IPS DF 19.7 (cell line): Measurements from ENCODE around the gene CSN3.
"Not testable (repeated sequence)": the region's sequence is repeated elsewhere in the genome, so short reads cannot be mapped to it uniquely, and the experiment has no call there.

Source experiments
- DNase-seq: peaks from one replicate; pipeline ENCODE4 v3.0.0-alpha.2; 2013; ENCODE audit warnings: low read depth, low spot score

The CSN3 gene

DNA sequence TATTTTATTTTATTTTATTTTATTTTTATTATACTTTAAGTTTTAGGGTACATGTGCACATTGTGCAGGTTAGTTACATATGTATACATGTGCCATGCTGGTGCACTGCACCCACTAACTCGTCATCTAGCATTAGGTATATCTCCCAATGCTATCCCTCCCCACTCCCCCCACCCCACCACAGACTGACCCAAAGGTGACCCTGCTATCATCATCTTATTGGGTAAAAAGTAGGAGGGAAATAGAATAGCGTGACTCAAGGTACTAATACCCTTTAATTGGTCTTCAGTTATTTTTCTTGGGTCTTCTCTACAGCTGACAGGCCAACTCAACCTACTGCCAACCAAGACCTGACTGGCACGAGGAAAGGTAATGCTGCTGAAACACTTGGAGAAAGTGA is at the start of gene CSN3:
Gene CSN3, plus strand, starts transcription at position 301 of the 400 bp plus-strand sequence. CDS start 2,223 bp downstream, outside the sequence.
- DNase-seq = not testable (repeated sequence)

DNA sequence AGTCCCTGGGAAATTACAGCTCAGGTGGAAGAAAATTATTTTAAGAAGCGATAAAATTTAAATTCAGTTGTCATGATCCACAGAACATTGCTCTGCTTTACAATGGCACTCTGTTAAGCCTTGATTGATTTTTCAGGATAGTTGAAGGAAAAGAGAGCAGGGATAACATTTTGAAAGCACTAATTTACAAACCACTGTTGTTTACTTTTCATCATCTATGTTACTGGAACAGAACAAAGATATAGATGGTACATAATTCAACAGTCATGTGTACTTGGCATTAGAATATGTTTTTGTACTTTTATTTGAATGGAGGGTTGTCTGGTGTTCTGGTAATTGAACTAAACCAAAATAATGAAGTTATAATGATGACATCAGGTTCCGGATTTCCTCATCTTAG is 49.5 kb upstream of the CSN3 start:
- DNase-seq = no peak

DNA sequence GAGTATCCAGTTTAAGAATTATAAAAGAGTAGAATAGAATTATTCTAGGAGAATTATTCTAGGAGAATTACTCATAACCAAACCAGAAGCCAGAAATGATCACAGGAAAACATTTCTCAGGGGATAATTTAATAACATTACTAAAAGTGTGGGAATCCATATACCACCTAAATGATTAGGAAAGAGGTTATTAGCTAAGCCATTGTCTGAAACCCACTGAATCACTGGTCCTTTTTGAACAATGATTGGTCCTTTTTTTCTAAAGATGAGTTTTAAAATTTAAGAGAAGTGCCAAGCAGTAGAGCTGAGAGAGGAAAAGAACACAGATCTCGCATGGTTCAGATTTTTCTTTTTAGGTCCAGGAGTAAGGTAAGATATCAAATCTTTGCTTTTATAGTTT is 47.0 kb upstream of the CSN3 start, which contains the start of gene ODAM:
Gene ODAM, plus strand, starts transcription at position 301 of the 400 bp plus-strand sequence. CDS start 819 bp downstream, outside the sequence.
- DNase-seq = no peak

DNA sequence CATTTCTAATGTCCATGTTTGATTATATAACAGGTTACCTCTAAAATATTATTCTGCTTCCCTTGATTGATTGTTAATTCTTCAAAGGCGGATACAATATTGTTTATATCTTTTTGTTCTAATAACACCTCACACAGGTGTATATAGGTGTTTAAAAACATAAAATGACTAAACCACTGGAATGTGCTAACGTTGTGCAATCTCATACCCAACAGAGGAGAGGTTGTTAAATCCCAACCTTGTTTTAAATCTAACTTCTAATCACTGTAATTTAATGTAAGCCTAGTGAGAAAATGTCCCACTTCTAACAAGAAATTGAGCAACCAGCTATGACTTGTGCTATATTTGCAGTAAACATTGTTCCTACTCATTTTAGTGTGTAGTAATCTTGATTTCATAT is 45.5 kb upstream of the CSN3 start:
- no peak for DNase-seq

- DNase-seq = no peak
Measured at GRCh38 chr4:70197842-70198241, 44.6 kb upstream of the CSN3 start.

DNA sequence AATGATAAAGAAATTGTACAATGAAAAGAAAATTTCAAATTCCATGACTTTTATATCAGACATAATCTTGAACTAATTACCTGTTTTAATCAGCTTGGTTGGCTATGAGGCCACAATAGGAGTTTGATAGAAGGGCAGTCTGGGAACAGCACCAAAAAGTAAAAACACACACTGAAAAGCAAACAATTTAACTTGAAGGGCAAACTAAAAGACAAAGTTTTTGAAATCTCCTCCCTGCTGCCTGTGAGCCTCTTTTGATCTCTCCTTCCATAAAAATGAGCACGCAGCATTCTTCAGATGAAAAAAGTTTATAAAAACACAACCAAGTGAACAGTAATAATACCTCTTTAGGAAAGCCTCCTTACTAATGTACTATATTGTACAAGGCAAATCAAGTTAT is 38.8 kb upstream of the CSN3 start:
- no peak for DNase-seq

DNA sequence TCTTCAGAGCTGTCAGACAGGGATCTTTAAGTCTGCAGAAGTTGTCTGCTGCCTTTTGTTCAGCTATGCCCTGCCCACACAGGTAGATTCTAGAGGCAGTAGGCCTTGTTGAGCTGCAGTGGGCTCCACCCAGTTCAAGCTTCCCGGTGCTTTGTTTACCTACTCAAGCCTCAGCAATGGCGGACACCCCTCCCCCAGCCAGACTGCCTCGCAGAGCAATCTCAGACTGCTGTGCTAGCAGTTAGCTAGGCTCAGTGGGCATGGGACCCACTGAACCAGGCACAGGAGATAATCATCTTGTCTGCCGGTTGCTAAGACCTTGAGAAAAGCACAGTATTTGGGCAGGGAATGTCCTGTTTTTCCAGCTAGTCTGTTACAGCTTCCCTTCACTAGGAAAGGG is 29.6 kb upstream of the CSN3 start:
- DNase-seq = not testable (repeated sequence)

DNA sequence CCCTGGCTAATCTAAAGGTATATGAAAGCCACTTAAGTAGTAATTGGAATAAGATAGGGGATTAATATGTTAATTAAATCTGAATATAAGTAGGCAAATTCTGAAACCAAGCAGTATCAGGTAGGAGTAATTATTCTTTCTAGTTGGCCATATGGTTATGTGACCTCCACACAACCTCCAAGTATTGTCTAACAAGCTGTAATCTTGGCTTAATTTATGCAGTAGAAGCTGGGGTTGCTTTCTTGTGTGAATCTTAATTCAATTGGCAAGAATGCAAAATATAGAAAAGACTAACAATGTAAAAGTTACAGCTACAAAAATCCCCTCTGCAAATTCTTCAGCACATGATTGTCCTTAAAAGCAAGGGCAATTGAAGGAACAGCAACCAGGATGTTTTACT is 26.3 kb upstream of the CSN3 start:
- DNase-seq = not testable (repeated sequence)

GRCh38 chr4:70216550-70216949 is 25.8 kb upstream of the CSN3 start:
- DNase-seq = not testable (repeated sequence)

DNA sequence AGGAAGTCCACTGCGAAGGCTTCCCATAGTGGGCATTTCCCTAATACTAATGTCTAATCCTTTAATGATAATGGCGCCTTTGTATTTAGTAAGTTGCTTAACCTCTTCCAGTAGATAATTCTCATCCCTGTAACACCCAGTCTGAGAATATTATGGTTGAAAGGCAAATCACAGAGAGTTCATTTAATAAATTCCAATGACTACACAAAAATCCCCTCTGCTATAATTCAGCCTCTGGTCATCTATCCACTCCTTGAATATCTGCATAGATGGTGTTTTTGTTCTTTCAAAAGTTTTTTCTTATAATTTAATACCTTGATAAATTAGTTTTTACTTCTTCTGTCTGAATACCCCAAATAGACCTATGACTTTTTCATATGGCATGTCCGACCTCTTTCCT is 21.0 kb upstream of the CSN3 start:
- DNase-seq = not testable (repeated sequence)

GRCh38 chr4:70221818-70222217 is 20.6 kb upstream of the CSN3 start:
- not testable (repeated sequence) for DNase-seq

- no peak for DNase-seq
Measured at GRCh38 chr4:70225824-70226223, 16.6 kb upstream of the CSN3 start, which contains the start of gene FDCSP. Gene FDCSP, plus strand, starts transcription at chr4:70226124. Its CDS starts 5,071 bp downstream, at chr4:70231195.

DNA sequence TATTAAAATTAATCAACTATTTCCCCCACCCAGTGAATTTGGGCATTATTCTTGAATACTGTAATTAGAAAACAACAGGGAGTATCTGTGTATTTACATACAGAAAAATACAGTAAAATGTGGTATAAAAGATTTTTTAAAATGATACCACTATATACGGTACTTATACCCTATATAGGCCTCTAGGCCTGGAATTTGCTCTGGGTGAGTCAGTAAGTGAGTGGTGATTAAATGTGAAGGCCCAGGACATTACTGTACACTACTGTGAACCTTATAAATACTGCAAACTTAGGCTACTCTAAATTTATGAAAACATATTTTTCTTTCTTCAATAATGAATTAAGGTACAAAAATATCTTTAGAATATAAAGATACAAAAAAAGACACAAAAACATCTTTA is 6.3 kb upstream of the CSN3 start:
- no peak for DNase-seq

DNA sequence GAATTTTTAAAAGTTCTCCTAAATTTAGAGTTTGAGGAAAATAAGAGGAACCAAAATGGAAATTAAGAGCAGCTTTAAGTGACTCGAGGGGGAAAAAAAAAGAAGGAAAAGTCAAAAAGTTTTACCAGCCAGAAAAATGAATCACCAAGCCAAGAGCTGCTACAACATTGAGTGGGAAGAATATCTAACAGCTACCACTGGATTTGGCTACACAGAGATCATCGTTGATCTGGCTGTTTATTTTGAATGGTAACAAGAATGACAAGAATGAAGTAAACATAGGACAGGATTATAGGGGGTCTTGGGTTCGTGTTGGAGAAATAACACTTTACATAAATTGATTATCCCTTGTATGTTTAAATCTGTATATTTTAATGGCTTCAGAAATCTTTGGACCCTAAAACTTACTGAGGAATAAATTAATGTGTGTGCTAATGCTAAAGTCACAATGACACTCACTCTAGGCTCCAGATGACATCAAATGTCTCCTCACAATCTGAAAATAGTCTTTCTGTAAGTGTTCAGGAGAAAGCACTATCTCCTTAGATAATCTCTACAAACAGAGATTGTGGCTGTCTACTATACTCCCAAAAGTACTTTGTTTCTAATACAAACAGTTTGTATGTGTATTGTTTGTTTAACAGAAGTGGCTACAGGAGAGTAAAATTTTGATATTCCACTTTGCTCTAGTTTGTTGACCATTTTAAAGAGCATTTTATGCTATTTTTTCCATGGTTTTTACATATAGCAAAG is 3.1 kb upstream of the CSN3 start:
- DNase-seq = no peak

- no peak for DNase-seq
Measured at GRCh38 chr4:70239884-70240591, 2.4 kb upstream of the CSN3 start.

- no peak for DNase-seq
Measured at GRCh38 chr4:70243091-70243490, 694 bp downstream of the CSN3 start.

DNA sequence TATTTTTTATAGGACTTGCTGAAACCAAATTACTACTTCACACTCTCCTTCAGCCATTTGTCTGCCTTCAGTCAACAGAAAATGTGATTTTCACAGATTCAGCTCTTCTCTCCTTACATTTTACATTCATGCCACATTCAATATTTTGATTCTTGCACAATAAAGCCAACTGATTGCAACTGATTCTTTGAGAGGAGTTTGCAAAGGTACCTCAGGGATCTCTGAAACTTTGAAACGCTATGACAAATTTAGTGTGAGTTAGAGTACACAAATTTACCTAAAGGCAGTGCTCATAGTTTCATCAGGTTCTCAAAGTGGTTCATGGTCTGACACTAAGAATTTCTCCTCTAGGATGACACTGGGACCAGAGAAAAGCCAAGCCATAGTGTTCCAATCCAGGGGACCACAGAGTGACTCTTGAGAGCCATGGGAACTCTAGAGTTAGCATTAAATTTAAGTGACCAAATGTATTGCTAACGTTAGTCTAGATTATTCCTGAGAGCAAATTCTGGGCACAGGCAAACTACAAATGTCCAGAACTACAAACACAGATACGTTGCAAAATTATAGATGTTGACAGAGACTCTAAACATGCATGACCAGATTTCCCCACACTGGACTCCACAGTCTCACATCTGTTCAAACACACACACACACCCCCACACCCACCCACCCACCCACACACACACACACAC is 9.0 kb downstream of the CSN3 start:
- DNase-seq = no peak

DNA sequence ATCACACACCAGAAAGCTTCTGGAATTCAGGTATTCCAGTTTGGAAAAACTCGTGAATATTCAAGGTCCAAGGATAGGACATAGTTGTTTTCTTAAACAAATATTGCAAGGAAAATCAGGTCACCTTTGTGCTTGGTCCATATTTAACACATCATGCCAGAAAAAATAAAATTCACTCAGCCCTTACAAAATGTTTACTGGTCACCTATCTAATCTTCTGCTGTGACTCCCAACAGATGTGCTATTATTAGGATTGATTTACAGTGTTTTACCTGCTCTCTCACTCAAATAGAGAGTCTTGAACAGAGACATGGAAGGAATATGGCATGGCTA is 9.5 kb downstream of the CSN3 start:
- no peak for DNase-seq

- DNase-seq = no peak
Measured at GRCh38 chr4:70269674-70270073, 27.3 kb downstream of the CSN3 start.

GRCh38 chr4:70277121-70277520 is 34.7 kb downstream of the CSN3 start:
- no peak for DNase-seq

DNA sequence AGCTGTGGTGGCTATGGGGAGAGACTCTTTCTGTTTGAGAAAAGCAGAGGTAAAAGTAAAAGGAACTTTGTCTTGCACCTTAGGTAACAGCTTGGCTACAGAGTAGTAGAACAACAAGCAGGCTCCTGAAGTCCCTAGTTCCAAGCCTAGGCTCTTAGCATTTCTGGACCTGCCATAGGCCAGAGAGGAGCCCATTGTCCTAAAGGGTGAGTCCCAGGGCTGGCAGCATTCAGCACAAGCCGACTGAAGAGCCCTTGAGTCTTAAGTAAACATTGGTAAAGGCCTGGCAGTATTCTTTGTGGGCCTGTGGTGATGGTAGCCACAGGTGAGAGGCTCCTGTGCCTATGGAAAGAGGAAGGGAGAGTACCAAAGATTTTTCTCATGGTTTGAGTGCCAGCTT is 38.2 kb downstream of the CSN3 start:
- DNase-seq = no peak

GRCh38 chr4:70288651-70289050 is 46.3 kb downstream of the CSN3 start:
- DNase-seq = no peak
